ENCODE results near the gene TMEM179.

Gene TMEM179

GRCh38 chr14:104555430-104556255, 48.9 kb downstream of the TMEM179 start:
- no peak for DNase-seq (ENCODE audit: low read depth)

- no peak for DNase-seq (ENCODE audit: low read depth)
Measured at GRCh38 chr14:104554608-104555429, 49.8 kb downstream of the TMEM179 start.

DNA sequence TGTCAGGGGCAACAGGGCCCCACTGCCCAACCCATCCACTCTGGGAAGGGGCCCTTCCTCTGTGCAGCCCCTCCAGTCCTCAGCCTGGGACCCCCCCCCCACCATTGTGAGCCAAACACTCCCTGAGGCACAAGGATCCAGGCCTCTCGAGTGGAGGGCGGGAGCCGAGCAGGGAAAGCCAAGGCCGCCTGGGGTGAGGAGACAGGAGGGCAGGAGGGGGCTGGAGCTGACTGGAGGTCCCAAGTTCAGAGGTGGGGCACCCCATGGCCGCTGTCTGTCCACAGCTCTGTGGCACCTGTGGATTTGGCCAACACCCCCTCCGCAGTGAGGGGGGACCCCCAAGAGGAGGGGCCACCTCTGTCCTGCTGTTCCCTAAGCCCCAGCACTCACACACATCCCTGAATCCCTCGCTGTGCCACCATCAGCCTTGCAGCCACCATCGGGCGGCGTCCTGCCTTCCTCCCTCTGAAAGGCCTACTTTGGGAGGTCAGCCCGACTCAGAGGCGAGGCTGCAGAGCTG, 50.4 kb downstream of the TMEM179 start:
- DNase-seq (ENCODE audit: low read depth): no peak

DNA sequence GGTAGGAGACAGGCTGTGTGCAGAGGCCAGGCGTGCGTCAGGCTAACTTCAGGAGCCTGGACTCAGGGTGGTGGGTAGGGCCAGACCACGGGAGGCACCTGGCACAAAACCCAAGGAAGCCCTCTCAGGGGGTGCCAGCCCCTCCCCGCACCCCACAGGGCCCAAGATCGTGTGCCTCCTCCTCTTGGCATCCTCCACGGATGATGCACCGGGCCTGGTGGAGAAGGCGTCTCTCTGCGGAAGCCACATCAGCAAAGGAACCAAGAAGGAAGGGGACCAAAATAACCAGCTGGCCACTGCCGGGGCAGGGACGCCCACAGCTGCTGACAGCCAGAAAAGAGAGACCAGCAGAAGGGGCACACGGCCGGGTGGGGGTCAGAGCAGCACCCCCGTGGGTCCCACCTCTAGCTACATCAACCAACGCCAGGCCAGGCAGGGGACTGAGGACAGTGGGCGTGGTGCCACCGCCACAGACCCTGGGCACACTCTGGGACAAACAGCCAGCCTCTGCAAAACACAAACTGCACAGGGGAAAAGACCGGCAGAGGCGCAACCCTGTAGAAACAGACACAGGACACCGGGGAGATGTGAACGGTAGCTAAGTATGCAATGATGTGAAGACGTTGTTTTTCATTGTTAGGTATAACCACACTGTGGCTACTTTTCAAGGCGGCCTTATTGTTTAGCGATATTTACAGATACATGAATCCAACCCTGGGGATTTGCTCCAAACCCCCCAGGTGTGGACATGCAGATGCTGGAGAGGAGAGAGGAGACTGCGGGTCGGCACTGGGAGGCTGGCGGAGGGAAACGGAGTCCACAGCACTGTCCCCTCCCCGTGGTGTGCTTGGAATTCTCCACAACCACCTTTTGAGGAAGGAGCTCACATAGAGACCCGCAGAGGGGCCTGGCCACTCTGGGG, 51.1 kb downstream of the TMEM179 start:
- no peak for DNase-seq (ENCODE audit: low read depth)

GRCh38 chr14:104552738-104553125, 51.8 kb downstream of the TMEM179 start:
- DNase-seq (ENCODE audit: low read depth): no peak

DNA sequence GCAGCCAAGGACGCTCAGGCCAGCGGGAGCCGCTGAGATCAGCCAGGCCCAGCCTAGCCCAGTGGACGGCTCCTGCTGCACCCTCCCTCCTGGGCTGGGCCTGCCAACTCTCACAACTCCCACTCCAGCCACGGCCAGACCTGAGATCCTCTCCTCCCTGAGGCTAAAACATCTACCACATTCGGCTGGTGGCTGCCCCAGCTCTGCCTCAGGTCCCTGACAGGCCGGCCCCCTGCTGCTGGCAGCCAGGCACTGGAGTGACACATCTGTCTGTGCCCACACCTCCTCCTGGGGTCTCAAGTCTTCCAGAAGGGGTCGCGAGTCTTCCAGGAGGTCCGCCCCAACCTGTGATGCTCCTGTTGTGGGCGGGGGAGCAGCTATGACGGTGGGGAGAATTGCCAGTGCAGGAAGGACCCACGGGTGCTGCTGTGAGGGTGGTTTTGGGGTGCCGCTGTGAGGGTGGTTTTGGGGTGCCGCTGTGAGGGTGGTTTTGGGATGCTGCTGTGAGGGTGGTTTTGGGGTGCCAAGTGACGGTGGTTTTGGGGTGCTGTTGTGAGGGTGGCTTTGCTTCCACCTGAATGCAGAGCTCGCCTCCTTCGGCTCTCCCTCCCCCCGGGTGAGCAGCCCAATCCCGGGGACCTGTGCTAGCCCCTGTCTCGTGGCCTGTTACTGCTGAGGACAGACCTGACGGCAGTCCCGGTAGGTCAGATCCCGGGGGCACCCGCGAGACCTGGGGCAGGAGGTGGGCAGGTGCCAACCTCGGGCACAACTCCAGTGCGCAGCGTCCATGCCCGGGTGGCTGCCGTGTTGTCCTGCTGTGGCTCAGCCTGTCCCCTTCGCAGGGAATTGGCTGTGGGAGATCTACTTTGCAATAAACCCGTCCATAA, 52.5 kb downstream of the TMEM179 start:
- DNase-seq (ENCODE audit: low read depth): no peak

DNA sequence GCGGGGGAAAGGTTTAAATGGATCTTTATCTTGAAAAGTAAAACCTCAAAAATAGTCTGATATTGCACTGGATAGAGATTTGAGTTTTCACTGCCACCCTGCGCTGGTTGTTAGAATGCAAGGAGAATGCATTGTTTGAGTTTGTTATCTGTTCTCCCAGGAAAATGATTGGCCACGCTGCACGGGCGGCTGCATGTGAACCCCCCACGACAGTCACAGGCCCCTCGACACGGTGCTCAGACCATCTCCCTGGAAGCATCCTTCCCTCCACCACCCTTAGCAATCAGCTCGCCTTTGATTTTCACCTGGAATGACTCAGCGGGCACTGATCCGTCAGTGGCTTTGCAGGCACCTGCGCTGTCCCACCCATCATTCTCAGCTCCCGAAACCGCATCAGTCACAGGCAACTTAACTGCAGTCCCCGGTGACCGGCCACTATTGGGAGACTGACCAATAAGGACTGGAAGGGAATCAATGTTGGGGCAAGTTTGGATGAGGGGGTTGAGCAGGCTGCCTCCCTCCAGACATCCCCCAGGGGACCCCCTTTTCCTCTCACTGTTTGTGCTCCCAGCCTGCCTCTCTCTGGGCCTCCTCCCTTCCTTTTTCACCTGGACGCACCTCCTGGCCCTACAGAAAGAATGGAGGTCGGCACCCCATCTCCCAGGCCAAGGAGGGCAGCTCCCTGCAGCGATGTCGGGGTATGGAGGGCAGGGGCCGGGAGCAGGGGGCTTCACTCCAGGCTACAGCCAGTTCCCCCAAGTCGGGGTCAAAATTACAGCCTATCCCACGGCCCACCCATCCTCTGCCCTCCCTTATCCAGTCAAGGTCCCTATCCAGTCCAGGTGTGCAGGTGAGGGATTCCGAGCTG, 53.5 kb downstream of the TMEM179 start:
- DNase-seq (ENCODE audit: low read depth): no peak

GRCh38 chr14:104550340-104550860, 54.2 kb downstream of the TMEM179 start:
- no peak for DNase-seq (ENCODE audit: low read depth)

- DNase-seq (ENCODE audit: low read depth): no peak
Measured at GRCh38 chr14:104549536-104550339, 54.8 kb downstream of the TMEM179 start.

- DNase-seq (ENCODE audit: low read depth): no peak
Measured at GRCh38 chr14:104548802-104549535, 55.6 kb downstream of the TMEM179 start.

- DNase-seq (ENCODE audit: low read depth): no peak
Measured at GRCh38 chr14:104547998-104548700, 56.4 kb downstream of the TMEM179 start.

GRCh38 chr14:104547310-104547997, 57.1 kb downstream of the TMEM179 start:
- DNase-seq (ENCODE audit: low read depth): no peak

GRCh38 chr14:104546591-104547309, 57.8 kb downstream of the TMEM179 start:
- no peak for DNase-seq (ENCODE audit: low read depth)

GRCh38 chr14:104545942-104546501, 58.5 kb downstream of the TMEM179 start:
- no peak for DNase-seq (ENCODE audit: low read depth)

- no peak for DNase-seq (ENCODE audit: low read depth)
Measured at GRCh38 chr14:104545151-104545941, 59.2 kb downstream of the TMEM179 start.

Data from amniotic epithelial cell (primary cell).